CD14-positive monocyte (primary cell): Measurements from ENCODE around the gene RASGRF2. TPM values are rescaled to one million over a fixed set of nuclear protein-coding genes. Genes with fewer than 3 reads are reported as not detected.

Experiments used
- DNase-seq, 3 donors: peaks; one replicate each; pipeline ENCODE4 v3.0.0-alpha.2; 2011 to 2022
- H2AFZ ChIP-seq: 2 replicates; pipeline ENCODE4 v1.6.0; 2012; ENCODE audit warnings: mild to moderate bottlenecking, low read depth, low read length, inconsistent platforms; ENCODE audit not compliant: insufficient read depth, poor library complexity, severe bottlenecking
- H3K27ac ChIP-seq, 2 donors: 1 replicate in 1 of 2; 2 replicates in 1 of 2; pipeline ENCODE4 v1.5.1; 2012 to 2013; ENCODE audit warnings: low read length in 2 of 2, control low read depth in 1 of 2, inconsistent platforms in 1 of 2, low read depth in 1 of 2, mild to moderate bottlenecking in 1 of 2
- H3K27me3 ChIP-seq, 2 donors: one replicate each; pipeline versions ENCODE4 v1.6.0 to v1.6.1; 2011 to 2013; ENCODE audit warnings: low read length in 2 of 2; ENCODE audit not compliant: control insufficient read depth in 2 of 2, insufficient read depth in 2 of 2
- H3K36me3 ChIP-seq, 2 donors: replicated peaks in 1 of 2; 1 replicate in 1 of 2; 2 replicates in 1 of 2; pipeline versions ENCODE4 v1.5.1 to v1.6.1; 2012 to 2013; ENCODE audit warnings: low read length in 2 of 2, control low read depth in 1 of 2, inconsistent platforms in 1 of 2, mild to moderate bottlenecking in 1 of 2; ENCODE audit not compliant: insufficient read depth in 2 of 2, control insufficient read depth in 1 of 2
- H3K4me1 ChIP-seq, 2 donors: 1 replicate in 1 of 2; 2 replicates in 1 of 2; pipeline versions ENCODE4 v1.5.1 to v1.6.1; 2012 to 2013; ENCODE audit warnings: low read length in 2 of 2, control low read depth in 1 of 2, inconsistent platforms in 1 of 2, mild to moderate bottlenecking in 1 of 2, moderate library complexity in 1 of 2; ENCODE audit not compliant: insufficient read depth in 2 of 2, control insufficient read depth in 1 of 2
- H3K4me2 ChIP-seq: replicated peaks from 2 replicates; pipeline ENCODE3; 2012; ENCODE audit warnings: low read length, moderate library complexity, mild to moderate bottlenecking; ENCODE audit not compliant: poor library complexity, severe bottlenecking; ENCODE audit errors: extremely low read depth
- H3K4me3 ChIP-seq, 3 experiments: fragments of 200-600 bp in 1 of 3; sonication (generic) in 1 of 3; replicated peaks in 1 of 3; 1 replicate in 2 of 3; 2 replicates in 1 of 3; pipeline ENCODE4 v1.5.1; 2011 to 2013; ENCODE audit warnings: low read length in 3 of 3, mild to moderate bottlenecking in 3 of 3, control low read depth in 2 of 3, low read depth in 2 of 3, inconsistent platforms in 1 of 3, moderate library complexity in 1 of 3
- H3K79me2 ChIP-seq: 2 replicates; pipeline ENCODE4 v1.6.0; 2012; ENCODE audit warnings: mild to moderate bottlenecking, control low read depth, inconsistent platforms, low read length, moderate library complexity; ENCODE audit not compliant: insufficient read depth
- H3K9ac ChIP-seq: 2 replicates; pipeline ENCODE4 v1.6.0; 2017; ENCODE audit warnings: low read length, mild to moderate bottlenecking; ENCODE audit not compliant: insufficient read depth, poor library complexity, severe bottlenecking
- H3K9me3 ChIP-seq, 2 donors: replicated peaks in 1 of 2; 1 replicate in 1 of 2; 2 replicates in 1 of 2; pipeline versions ENCODE4 v1.5.1 to v1.6.1; 2012 to 2013; ENCODE audit warnings: low read length in 2 of 2, control low read depth in 1 of 2; ENCODE audit not compliant: control insufficient read depth in 1 of 2, insufficient read depth in 1 of 2
- H4K20me1 ChIP-seq: 2 replicates; pipeline ENCODE4 v1.6.0; 2012; ENCODE audit warnings: mild to moderate bottlenecking, low read length, control low read depth, moderate library complexity; ENCODE audit not compliant: insufficient read depth
- H3K27ac Mint-ChIP-seq, 7 donors: one replicate each; pipeline ENCODE4 v1.8.0; 2020; ENCODE audit warnings: mild to moderate bottlenecking in 7 of 7, mixed read lengths in 7 of 7, moderate library complexity in 6 of 7, inconsistent platforms in 2 of 7
- H3K27me3 Mint-ChIP-seq, 3 donors: one replicate each; pipeline ENCODE4 v1.8.0; 2021 to 2022; ENCODE audit warnings: low read depth in 3 of 3, mild to moderate bottlenecking in 3 of 3, mixed read lengths in 3 of 3, moderate library complexity in 3 of 3, inconsistent platforms in 1 of 3
- H3K36me3 Mint-ChIP-seq, 2 donors: one replicate each; pipeline ENCODE4 v1.8.0; 2020; ENCODE audit warnings: mixed read lengths in 2 of 2, inconsistent platforms in 1 of 2, mild to moderate bottlenecking in 1 of 2
- H3K4me1 Mint-ChIP-seq: one replicate; pipeline ENCODE4 v1.8.0; 2020; ENCODE audit warnings: mild to moderate bottlenecking, mixed read lengths
- H3K4me3 Mint-ChIP-seq, 2 donors: one replicate each; pipeline ENCODE4 v1.8.0; 2020; ENCODE audit warnings: mild to moderate bottlenecking in 2 of 2, mixed read lengths in 2 of 2, moderate library complexity in 1 of 2
- H3K9me3 Mint-ChIP-seq, 7 donors: one replicate each; pipeline ENCODE4 v1.8.0; 2020 to 2022; ENCODE audit warnings: mixed read lengths in 7 of 7, mild to moderate bottlenecking in 6 of 7, moderate library complexity in 6 of 7, inconsistent platforms in 2 of 7
- CTCF ChIP-seq: fragments of 200-600 bp; IDR thresholded peaks from one replicate; pipeline ENCODE4 v1.8.0; 2022; ENCODE audit warnings: antibody characterized with exemption, mild to moderate bottlenecking
- WGBS: methylation state at CpG from one replicate; pipeline ENCODE4 v1.1.5; 2013; ENCODE audit warnings: missing lambda C conversion rate; ENCODE audit not compliant: insufficient coverage; 5-methylcytosine and 5-hydroxymethylcytosine counted together
- intact Hi-C, 2 donors: fragments of 100-400 bp; cut with micrococcal nuclease; formaldehyde crosslinking; loops; one replicate each; pipeline versions ENCODE4 v1.15.0 to v1.15.1; 2023
- polyA plus RNA-seq, 3 donors: library from polyadenylated mRNA; depleted of rRNA in 1 of 3; unstranded in 2 of 3; stranded (reverse) in 1 of 3; fragments of 300-500 nt in 2 of 3; fragments of >200 nt in 1 of 3; fragmentation: Illumina TruSeq in 2 of 3; gene quantifications; 1 replicate in 2 of 3; 2 replicates in 1 of 3; pipeline ENCODE4 v1.2.3, GENCODE V29; 2012 to 2021

RASGRF2 gene
- polyA plus RNA-seq, 3 donors, result 0.01 to 0.02 TPM; not detected in 1

- no peaks in the 10 kb centered on the region for H3K36me3 ChIP-seq
- H3K27me3 Mint-ChIP-seq, result peaks cover 1 to 10% (median 5%) of the 10 kb centered on the region in 3 donors
- H3K9ac ChIP-seq, result no peak overlapping the region
- no peak for TF ChIP-seq CTCF
- no peak overlapping the region for H3K4me2 ChIP-seq
- no peaks in the 10 kb centered on the region for H3K36me3 Mint-ChIP-seq
- no peak overlapping the region for H3K4me3 ChIP-seq
- peak overlapping the region in 1 of 7 donors; percentile 71 for H3K27ac Mint-ChIP-seq
- no peak overlapping the region for H2AFZ ChIP-seq
- H3K4me3 Mint-ChIP-seq, result no peak overlapping the region
- no peaks in the 10 kb centered on the region for H3K79me2 ChIP-seq
- no peaks in the 10 kb centered on the region for H3K4me1 ChIP-seq
- H3K27ac ChIP-seq, result no peak overlapping the region
- no peaks in the 10 kb centered on the region for H3K27me3 ChIP-seq
- no peaks in the 10 kb centered on the region for H3K9me3 ChIP-seq
- no peaks in the 10 kb centered on the region for H3K4me1 Mint-ChIP-seq
- no peaks in the 10 kb centered on the region for H3K9me3 Mint-ChIP-seq
- DNase-seq, result no peak
- intact Hi-C loops, result no loop called here
- WGBS, result 90% methylated on average over 2 of the region's 2 CpGs
- no peaks in the 10 kb centered on the region for H4K20me1 ChIP-seq
Measured at GRCh38 chr5:81169924-81170323, 209.8 kb downstream of the RASGRF2 start.

- DNase-seq, result no peak
- no peak overlapping the region for H3K4me3 ChIP-seq
- no peak for TF ChIP-seq CTCF
- H3K4me2 ChIP-seq, result no peak overlapping the region
- H3K27me3 ChIP-seq, result no peaks in the 10 kb centered on the region
- H3K36me3 Mint-ChIP-seq, result no peaks in the 10 kb centered on the region
- no peaks in the 10 kb centered on the region for H3K9me3 ChIP-seq
- no peaks in the 10 kb centered on the region for H4K20me1 ChIP-seq
- peaks cover 1 to 10% (median 5%) of the 10 kb centered on the region in 3 donors for H3K27me3 Mint-ChIP-seq
- no peaks in the 10 kb centered on the region for H3K79me2 ChIP-seq
- H3K9me3 Mint-ChIP-seq, result no peaks in the 10 kb centered on the region
- no CpG with 5 or more reads among the region's 4 CpGs for WGBS
- H3K9ac ChIP-seq, result no peak overlapping the region
- no peak overlapping the region for H2AFZ ChIP-seq
- H3K36me3 ChIP-seq, result no peaks in the 10 kb centered on the region
- peak overlapping the region in 1 of 7 donors; percentile 1 for H3K27ac Mint-ChIP-seq
- H3K4me1 Mint-ChIP-seq, result no peaks in the 10 kb centered on the region
- intact Hi-C loops, result no loop called here
- no peak overlapping the region for H3K4me3 Mint-ChIP-seq
- H3K4me1 ChIP-seq, result no peaks in the 10 kb centered on the region
- no peak overlapping the region for H3K27ac ChIP-seq
Measured at GRCh38 chr5:81171769-81172168, 211.6 kb downstream of the RASGRF2 start.
